Measurements from ENCODE around the gene SORCS2. TPM values are rescaled to one million over a fixed set of nuclear protein-coding genes. Genes with fewer than 3 reads are reported as not detected.

Gene SORCS2
- total and polyA plus RNA-seq, 2 of the 8 experiments (the other 6 are each of a cell fraction or from before 2014, with no cell fraction given): 0.36 to 1.8 TPM

DNA sequence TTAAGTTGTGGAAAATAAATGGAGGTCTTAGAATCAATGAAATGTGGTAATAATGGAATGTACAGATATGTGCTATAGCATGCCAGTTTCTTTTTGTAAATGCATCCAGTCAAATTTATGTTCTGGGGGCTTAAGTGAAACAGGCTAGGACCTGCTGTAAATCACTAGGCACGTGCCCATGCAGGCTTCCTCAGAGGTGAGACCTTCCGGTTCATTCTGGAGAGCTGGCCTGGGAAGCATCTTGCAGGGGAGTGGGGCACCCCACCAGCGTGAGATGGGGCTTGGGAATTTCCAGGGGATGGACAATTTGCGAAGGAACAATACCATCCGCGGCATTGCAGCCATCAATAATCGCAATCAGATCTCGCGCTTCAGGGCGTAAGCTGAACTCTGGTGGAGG is 80.1 kb downstream of the SORCS2 start:
- Histone ChIP-seq H3K27me3 (replicated peaks in 1 of 4; ENCODE audit: control insufficient read depth in 3 of 4, extremely low read depth in 1 of 4, insufficient read depth in 3 of 4, low read length in 3 of 4) (no peaks in the 10 kb centered on the region), H3K4me2 (ENCODE audit: insufficient read depth in 1 of 2, low read depth in 2 of 2, low read length in 2 of 2) (no peak overlapping the region), H3K79me2 (ENCODE audit: control insufficient read depth in 1 of 2, insufficient read depth in 2 of 2, low read length in 2 of 2) (no peaks in the 10 kb centered on the region), H3K56ac (replicated peaks; ENCODE audit: insufficient read length, low read depth, low read length) (no peak overlapping the region), H3K14ac (ENCODE audit: insufficient read length) (no peak overlapping the region), H4K91ac (replicated peaks; ENCODE audit: insufficient read length, low read length) (no peak overlapping the region), H3K4me3 (ENCODE audit: extremely low read depth in 1 of 4, insufficient read depth in 2 of 4, low read depth in 3 of 4, low read length in 4 of 4) (no peak overlapping the region), H3K18ac (ENCODE audit: extremely low read depth, low read length) (no peak overlapping the region), H2BK5ac (ENCODE audit: low read depth, low read length) (no peak overlapping the region), H3K23ac (ENCODE audit: insufficient read length) (no peak overlapping the region), H3K9ac (replicated peaks in 1 of 4; ENCODE audit: extremely low read depth in 1 of 4, low read depth in 3 of 4, low read length in 3 of 4) (no peak overlapping the region), H3K36me3 (ENCODE audit: control insufficient read depth in 2 of 4, insufficient read depth in 4 of 4, low read length in 3 of 4) (no peaks in the 10 kb centered on the region), H2BK15ac (ENCODE audit: low read length) (no peak overlapping the region), H2AFZ (ENCODE audit: low read length) (no peak overlapping the region), H3K9me3 (ENCODE audit: insufficient read depth in 2 of 2, low read depth in 1 of 2, low read length in 1 of 2) (0 out of 4 replicates have a peak, but pooled peaks cover 0 to 3% of the 10 kb centered on the region in 2 experiments), H2BK20ac (ENCODE audit: low read length) (no peak overlapping the region), H3K4ac (replicated peaks; ENCODE audit: insufficient read length, low read depth, low read length) (no peak overlapping the region), H4K5ac (ENCODE audit: insufficient read length, low read depth, low read length) (no peak overlapping the region), H3K4me1 (replicated peaks in 1 of 4; ENCODE audit: control insufficient read depth in 3 of 4, insufficient read depth in 4 of 4, low read length in 3 of 4) (no peaks in the 10 kb centered on the region), H2BK120ac (replicated peaks; ENCODE audit: low read depth, low read length) (no peak overlapping the region), H2BK12ac (ENCODE audit: low read depth, low read length) (no peak overlapping the region), H4K20me1 (replicated peaks in 1 of 2; ENCODE audit: control insufficient read depth in 1 of 2, insufficient read depth in 2 of 2, low read length in 2 of 2) (no peaks in the 10 kb centered on the region), H3K27ac (ENCODE audit: low read depth, low read length) (no peak overlapping the region), H4K8ac (ENCODE audit: extremely low read depth, insufficient read depth, low read length) (no peak overlapping the region), H3K23me2 (ENCODE audit: low read depth, low read length) (no peaks in the 10 kb centered on the region), H2AK5ac (ENCODE audit: low read depth, low read length) (no peak overlapping the region), H3K79me1 (ENCODE audit: low read depth, low read length) (no peaks in the 10 kb centered on the region)
- TF ChIP-seq BCL11A (IDR thresholded peaks at IDR 0.05; ENCODE audit: low read depth in 2 of 2, low read length in 2 of 2) (no peak), POLR2A (IDR thresholded peaks at IDR 0.05; ENCODE audit: control extremely low read depth in 1 of 2, low read depth in 2 of 2, low read length in 2 of 2) (no peak), POU5F1 (IDR thresholded peaks at IDR 0.05; ENCODE audit: low read depth, low read length) (no peak), HDAC2 (IDR thresholded peaks at IDR 0.05; ENCODE audit: borderline replicate concordance in 1 of 2, low read depth in 2 of 2, low read length in 2 of 2) (no peak), ATF2 (IDR thresholded peaks at IDR 0.05; ENCODE audit: low read length) (no peak), CTBP2 (IDR thresholded peaks at IDR 0.05; ENCODE audit: borderline replicate concordance, insufficient read depth, insufficient read length, low read length) (no peak), ZNF274 (IDR thresholded peaks at IDR 0.05; ENCODE audit: borderline replicate concordance, extremely low read depth, low read length) (no peak), EP300 (IDR thresholded peaks at IDR 0.05; ENCODE audit: borderline replicate concordance in 1 of 2, low read depth in 2 of 2, low read length in 2 of 2) (no peak), BRCA1 (IDR thresholded peaks at IDR 0.05; ENCODE audit: low read depth, low read length) (no peak), MAFK (IDR thresholded peaks at IDR 0.05; ENCODE audit: low read depth, low read length) (no peak), TCF12 (IDR thresholded peaks at IDR 0.05; ENCODE audit: low read depth, low read length) (no peak), RXRA (IDR thresholded peaks at IDR 0.05; ENCODE audit: insufficient read depth, low read depth, low read length) (no peak), SP4 (IDR thresholded peaks at IDR 0.05; ENCODE audit: low read length) (no peak)
- DNase-seq (ENCODE audit: low read depth in 1 of 2, low spot score in 2 of 2) (no peak), FAIRE-seq (no peak)
- WGBS, 2 experiments (ENCODE audit: extremely low coverage in 1 of 2, insufficient coverage in 1 of 2, insufficient read length in 1 of 2, insufficient replicate concordance in 2 of 2, low coverage in 1 of 2, low lambda C conversion rate in 2 of 2, missing lambda C conversion rate in 1 of 2): 89% methylated on average over 10 of the region's 10 CpGs; no CpG with 5 or more reads in 1 of the 2 experiments
- CTCF ChIA-PET (ENCODE audit: partially characterized antibody): no interaction called here
- POLR2A ChIA-PET (ENCODE audit: partially characterized antibody): no interaction called here
